SKM-1 treated with dmso at 0.1 percent for 144 hours (cell line): ENCODE data around the gene NDE1.
A peak's percentile ranks its signal among the peaks of the same experiment; 100 is the strongest.
"Not testable (repeated sequence)": the region's sequence is repeated elsewhere in the genome, so short reads cannot be mapped to it uniquely, and the experiment has no call there.

Experiments used
- DNase-seq: peaks from one replicate; lab custom pipeline; 2025; ENCODE audit not compliant: unreplicated experiment; lab: John Stamatoyannopoulos, UW

NDE1 gene

DNA sequence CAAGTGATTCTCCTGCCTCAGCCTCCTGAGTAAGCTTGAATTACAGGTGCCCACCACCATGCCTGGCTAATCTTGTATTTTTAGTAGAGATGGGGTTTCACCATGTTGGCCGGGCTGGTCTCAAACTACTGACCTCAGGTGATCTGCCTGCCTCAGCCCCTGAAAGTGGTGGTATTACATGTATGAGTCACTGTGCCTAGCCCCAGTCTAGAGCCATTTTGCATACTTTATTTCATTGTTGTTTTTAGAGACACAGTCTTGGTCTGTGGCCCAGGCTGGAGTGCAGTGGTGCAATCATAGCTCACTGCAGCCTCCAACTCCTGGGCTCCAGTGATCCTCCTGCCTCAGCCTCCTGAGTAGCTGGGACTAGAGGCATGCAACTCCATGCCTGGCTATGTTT, 42.5 kb downstream of the NDE1 start:
- not testable (repeated sequence) for DNase-seq

GRCh38 chr16:15694499-15694898, 44.5 kb downstream of the NDE1 start:
- DNase-seq, result no peak

DNA sequence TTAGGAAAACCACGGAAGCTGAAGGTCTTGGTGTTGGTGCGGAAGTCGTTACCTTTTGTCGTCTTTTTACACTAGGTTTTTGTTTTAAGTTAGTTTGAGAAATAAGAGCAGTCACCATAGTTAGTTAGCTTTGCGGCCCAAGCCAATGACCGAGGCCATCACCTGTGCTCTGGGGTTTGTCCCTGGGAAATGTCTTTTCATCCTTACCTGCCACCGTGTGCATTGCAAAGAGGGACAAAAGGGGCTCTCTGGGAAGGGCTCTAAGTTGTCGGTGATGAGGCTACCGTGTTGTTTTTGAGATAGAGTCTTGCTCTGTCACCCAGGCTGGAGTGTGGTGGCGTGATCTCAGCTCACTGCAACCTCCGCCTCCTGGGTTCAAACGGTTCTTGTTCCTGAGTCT, 49.8 kb downstream of the NDE1 start:
- DNase-seq, result no peak

DNA sequence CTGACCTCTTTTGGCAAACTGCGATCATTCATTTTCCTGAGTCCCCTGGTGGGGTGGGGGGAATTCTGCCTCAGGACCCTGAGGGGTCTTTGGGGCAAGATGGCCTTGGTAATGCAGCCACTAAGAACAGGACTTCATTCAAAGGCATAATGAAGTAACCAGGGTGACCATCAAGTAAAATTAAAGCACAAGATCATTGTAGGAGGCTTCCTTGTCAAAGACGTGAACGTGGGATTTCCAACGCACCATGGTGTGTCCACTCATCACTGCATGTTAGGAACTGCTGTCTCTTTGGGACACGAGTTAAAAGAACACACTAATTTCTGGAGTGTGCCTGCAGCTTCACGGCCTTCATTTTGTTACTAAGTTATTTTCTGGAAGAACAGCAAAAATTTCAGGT, 51.3 kb downstream of the NDE1 start:
- no peak for DNase-seq

GRCh38 chr16:15701975-15702970, 52.2 kb downstream of the NDE1 start:
- DNase-seq, result no peak

DNA sequence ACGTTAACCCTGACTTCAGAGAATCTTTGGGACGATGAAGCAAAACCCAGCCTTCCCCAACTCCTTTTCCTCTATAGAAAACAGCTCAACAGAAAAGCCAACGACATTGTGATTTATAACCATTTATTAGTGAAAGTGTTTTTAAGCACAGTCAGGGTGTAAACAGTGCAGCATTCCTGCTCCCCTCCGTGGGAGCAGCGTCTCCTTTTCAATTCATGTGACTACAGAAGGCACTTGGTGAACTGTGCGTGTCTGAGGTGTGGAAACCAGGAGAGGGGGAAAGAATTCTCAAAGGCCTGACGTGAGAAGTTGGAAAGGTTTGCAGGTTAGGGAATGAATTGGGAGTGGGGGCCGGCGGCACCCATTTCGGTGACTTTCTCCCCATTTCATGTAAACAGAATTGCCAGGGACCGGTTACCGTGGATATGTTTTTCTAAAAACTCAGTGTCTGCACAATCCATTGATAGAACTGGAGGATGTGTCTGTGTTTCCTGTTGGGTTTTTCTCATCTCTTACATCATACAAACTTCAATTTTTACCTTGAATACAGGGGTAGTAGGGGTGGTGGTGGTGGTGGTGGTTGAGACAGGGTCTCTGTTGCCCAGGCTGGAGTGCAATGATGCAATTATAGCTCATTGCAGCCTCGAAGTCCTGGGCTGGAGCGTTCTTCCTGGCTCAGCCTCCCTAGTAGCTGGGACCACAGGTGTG, 53.1 kb downstream of the NDE1 start:
- DNase-seq, result no peak

DNA sequence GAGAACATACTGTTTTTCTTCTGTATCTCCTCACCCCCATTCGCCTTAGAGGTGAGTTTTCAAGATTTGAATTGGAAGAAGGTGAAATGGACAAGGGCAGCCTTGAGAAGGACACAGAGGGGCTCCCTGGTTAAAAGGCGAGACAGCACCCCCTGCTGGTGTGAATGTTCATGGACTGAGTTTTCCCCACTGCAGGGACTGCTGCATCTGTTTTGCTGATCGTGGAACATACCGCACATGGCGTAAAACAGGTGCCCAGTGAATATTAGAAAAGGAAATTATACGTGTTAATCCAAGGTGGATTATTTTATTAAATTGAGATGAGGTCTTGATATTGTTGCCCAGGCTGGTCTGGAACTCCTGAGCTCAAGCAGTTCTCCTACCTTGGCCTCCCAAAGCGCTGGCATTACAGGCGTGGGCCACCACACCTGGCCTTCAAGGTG, 54.5 kb downstream of the NDE1 start:
- DNase-seq, result peak; percentile 7

DNA sequence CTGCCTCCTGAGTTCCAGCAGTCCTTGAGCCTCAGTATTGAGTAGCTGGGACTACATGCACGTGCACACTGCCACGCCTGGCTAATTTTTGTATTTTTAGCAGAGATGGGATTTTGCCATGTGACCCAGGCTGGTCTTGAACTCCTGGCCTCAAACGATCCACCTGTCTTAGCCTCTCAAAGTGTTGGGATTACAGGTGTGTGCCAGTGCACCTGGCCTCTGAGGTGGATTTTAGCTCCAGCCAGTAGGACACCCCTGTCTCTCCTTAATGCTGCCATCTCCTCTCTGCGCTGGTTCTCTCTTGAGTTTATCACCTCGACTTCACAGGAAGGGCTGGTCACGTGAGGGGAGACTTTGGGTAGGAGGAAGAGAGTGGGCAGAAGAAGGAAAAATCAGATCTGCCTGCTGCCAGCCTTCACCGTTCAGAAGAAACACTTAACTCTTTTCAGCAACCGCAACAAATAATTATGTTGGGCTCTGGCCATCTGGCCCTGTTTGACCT, 55.1 kb downstream of the NDE1 start:
- DNase-seq, result no peak

GRCh38 chr16:15707332-15707731, 57.3 kb downstream of the NDE1 start:
- DNase-seq, result no peak

- no peak for DNase-seq
Measured at GRCh38 chr16:15708096-15708495, 58.1 kb downstream of the NDE1 start.

GRCh38 chr16:15708997-15709396, 59.0 kb downstream of the NDE1 start:
- no peak for DNase-seq

- no peak for DNase-seq
Measured at GRCh38 chr16:15714393-15715172, 64.5 kb downstream of the NDE1 start.

DNA sequence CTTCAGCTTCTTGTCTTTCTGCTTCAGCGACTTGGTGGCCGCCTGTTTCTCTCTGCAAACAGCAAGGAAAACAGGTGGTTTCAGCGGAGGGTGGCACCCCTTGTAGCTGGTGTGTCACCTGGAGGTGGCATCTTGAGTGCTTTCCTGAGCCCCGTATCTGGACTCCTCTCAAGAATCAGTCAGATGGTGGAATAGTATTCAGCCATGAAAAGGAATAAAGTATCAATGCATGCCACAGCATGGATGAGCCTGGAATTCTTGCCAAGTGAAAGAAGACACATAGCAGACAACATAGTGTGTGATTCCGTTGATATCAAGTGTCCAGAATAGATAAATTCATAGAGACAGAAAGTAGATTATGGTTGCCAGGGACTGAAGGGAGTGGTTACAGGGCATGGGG, 65.2 kb downstream of the NDE1 start:
- no peak for DNase-seq

DNA sequence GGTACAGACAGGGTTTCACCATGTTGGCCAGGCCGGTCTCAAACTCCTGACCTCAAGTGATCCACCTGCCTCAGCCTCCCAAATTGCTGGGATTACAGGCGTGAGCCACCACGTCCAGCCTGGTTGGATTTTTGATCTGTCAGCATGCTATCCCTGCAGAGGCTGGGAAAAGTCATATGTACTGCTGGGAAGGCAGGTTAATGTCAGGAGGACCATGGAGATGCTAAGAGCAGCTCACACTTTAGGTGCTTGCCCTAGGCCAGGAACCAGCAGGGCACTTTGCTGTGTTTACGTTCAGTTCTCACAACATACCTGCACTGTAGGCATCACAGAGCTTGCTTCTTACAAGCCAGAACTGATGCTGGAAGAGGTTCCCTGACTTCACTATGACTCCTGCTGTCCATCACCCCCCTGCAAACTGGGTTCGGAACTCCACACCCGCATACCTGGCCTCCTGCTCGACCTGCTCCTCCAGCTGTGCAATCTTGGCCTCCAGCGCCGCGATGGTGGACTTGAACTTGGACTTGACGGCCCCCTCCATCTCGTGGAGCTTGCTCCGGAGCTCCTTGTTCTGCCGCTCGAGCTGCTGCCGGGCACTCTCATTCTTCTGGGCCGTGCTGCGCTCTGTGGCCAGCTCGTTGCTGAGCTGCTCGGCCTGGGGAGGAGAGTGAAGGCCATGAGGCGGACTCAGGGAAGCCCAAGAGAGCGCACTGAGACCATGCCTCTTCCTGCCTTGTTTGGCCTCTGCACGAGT, 66.8 kb downstream of the NDE1 start:
- no peak for DNase-seq

DNA sequence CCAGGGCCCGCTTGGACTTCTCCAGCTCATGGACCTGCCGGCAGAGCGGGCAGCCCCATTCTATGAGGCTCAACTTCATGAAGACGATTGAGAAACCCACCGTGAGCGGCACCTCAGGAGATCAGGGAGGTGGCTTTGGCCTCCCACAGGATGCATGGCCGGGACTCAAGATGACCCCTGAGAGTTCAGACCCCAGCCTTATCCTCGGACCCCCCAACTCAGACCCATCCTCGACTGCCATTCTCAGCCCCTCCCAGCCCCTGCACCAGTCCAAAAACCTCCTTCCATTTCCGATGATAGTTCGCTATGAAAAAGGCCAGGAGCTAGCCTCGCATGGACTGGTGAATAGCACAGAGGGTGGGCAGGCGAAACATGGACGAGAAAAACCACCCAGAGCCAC, 71.0 kb downstream of the NDE1 start:
- DNase-seq, result no peak

DNA sequence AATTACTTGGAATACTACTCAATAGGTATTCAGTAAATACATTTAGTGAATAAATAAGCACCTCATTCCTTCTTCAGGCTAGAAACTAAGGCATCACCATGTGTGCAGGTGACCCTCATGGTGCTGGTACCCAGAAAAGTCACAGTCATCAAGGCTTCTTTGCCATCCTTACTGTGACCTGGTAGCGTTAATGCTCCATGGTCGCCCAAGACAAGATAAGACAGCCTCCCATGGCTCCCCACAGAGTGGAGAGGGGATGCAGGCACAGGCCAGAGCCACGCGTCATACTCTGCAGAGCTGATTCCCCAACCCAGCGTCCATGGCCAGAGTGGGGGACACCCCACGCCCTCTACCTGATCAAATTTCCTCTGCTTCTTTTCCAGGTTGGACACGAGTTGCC, 73.8 kb downstream of the NDE1 start:
- no peak for DNase-seq

- DNase-seq, result no peak
Measured at GRCh38 chr16:15725641-15726240, 75.7 kb downstream of the NDE1 start.

- DNase-seq, result no peak
Measured at GRCh38 chr16:15726715-15727114, 76.7 kb downstream of the NDE1 start.

- not testable (repeated sequence) for DNase-seq
Measured at GRCh38 chr16:15727697-15728096, 77.7 kb downstream of the NDE1 start.

DNA sequence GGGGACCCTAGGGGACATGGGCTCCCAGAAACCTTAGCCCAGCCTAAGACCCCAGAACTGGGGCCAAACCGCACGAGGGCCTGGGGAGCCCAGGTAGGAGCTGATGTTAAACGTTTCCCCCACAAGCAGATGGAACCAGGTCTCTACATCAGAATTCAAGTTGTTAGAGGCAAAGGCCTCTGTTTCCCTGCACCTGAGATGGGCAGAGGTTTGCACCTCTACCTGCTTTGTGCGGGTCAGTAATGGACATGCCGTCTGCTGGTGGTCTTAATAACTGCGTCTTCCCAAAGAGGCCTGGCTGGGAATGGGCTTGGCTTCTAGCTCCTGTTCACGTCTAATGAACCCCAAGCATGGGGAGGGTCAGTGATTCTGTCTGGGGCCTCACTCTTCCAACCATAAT, 79.1 kb downstream of the NDE1 start:
- no peak for DNase-seq
